Upper lobe of left lung (tissue), 4 donors: ENCODE measurements around the gene PKP1.

Experiments
- CTCF ChIP-seq, 6 experiments: fragments of 450-650 bp in 4 of 6; fragments of 200-600 bp in 2 of 6; sonication (generic) in 2 of 6; IDR thresholded peaks; one replicate each; pipeline ENCODE4 v1.5.1; 2016 to 2019; ENCODE audit warnings: antibody characterized with exemption in 6 of 6
- POLR2A ChIP-seq, 4 donors: fragments of 450-650 bp; IDR thresholded peaks; one replicate each; pipeline ENCODE4 v1.5.1; 2016 to 2017; ENCODE audit warnings: antibody characterized with exemption in 4 of 4, mild to moderate bottlenecking in 2 of 4
- POLR2AphosphoS5 ChIP-seq, 2 donors: sonication (generic); formaldehyde crosslinking; IDR thresholded peaks; one replicate each; pipeline ENCODE4 v1.5.1; 2017; ENCODE audit warnings: antibody characterized with exemption in 2 of 2

GRCh38 chr1:201369209-201369608 lies 85.9 kb downstream of the PKP1 start:
- TF ChIP-seq POLR2AphosphoS5 (IDR thresholded peaks at IDR 0.05): no peak
- TF ChIP-seq POLR2A (IDR thresholded peaks at IDR 0.05): no peak
- no peak for TF ChIP-seq CTCF (IDR thresholded peaks at IDR 0.05)
